ENCODE measurements around the gene SLC35B3. TPM values are rescaled to one million over a fixed set of nuclear protein-coding genes. Genes with fewer than 3 reads are reported as not detected.
A peak's percentile ranks its signal among the peaks of the same experiment; 100 is the strongest.

SLC35B3 gene
- total RNA-seq, 4 donors from 2014 or later, result 6.0 to 13.9 (median 11.2) TPM

DNA sequence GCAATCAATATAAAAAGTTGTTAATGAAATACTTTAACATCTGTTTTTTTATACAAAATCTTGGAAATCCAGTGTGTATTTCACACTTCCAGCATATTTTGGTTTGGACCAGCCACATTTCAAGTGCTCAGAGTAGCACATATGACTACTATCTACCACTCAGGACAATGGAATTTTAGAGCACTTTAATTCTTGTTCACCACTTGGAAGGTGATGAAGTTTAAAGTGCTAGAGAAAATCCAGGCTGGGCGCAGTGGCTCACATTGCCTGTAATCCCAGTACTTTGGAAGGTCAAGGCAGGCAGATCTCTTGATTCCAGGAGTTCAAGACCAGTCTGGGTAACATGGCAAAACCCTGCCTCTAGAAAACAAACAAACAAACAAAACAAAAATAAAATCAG, 6.1 kb upstream of the SLC35B3 start:
- TF ChIP-seq POLR2A (IDR thresholded peaks at IDR 0.05) (no peak), CTCF (IDR thresholded peaks at IDR 0.05) (no peak)
- Histone ChIP-seq H3K27me3 (no peaks in the 10 kb centered on the region), H3K4me3 (no peak overlapping the region), H3K4me1 (peaks cover 0 to 4% (median 0%) of the 10 kb centered on the region in 3 donors), H3K9me3 (no peaks in the 10 kb centered on the region), H3K27ac (no peak overlapping the region), H3K36me3 (no peaks in the 10 kb centered on the region)
- DNase-seq, result no peak
- intact Hi-C loops (cut with DNase I), result no loop called here
- 83 to 92% methylated on average over 1 of the region's 1 CpG for WGBS, 2 donors

GRCh38 chr6:8439601-8440268, 4.4 kb upstream of the SLC35B3 start:
- 61 to 83% methylated on average over 2 of the region's 2 CpGs for WGBS, 2 donors
- H3K27ac ChIP-seq, result no peak overlapping the region
- no peaks in the 10 kb centered on the region for H3K27me3 ChIP-seq
- no peaks in the 10 kb centered on the region for H3K36me3 ChIP-seq
- DNase-seq, result no peak
- TF ChIP-seq POLR2A (IDR thresholded peaks at IDR 0.05), result no peak
- no peaks in the 10 kb centered on the region for H3K9me3 ChIP-seq
- intact Hi-C loops (cut with DNase I), result no loop called here
- peaks cover 0 to 13% (median 0%) of the 10 kb centered on the region in 3 donors for H3K4me1 ChIP-seq
- no peak overlapping the region for H3K4me3 ChIP-seq

GRCh38 chr6:8437813-8438212, 2.5 kb upstream of the SLC35B3 start:
- intact Hi-C loops (cut with DNase I), result no loop called here
- WGBS, 2 donors, result 78 to 82% methylated on average over 1 of the region's 1 CpG

DNA sequence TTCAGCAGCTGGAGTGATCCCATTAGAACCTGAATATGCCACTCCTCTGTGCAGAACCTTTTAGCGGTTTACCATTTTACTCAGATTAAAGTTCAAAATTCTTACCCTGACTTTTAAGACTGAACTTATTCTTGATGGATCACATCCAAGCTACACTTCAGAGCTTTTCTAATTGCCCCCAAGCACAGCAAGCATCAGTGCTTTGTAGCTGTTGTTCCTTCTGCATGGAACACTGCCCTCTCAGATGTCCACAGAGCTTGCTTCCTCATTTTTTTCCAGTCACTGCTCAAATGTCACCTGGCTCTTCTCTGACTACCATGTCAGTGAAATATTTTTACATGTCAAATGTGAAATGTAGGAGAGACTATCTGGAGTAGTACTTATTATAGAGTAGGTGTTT, 1.6 kb upstream of the SLC35B3 start:
- intact Hi-C loops (cut with DNase I), result no loop called here
- DNase-seq, result no peak
- Histone ChIP-seq H3K27me3 (no peaks in the 10 kb centered on the region), H3K36me3 (no peaks in the 10 kb centered on the region), H3K4me3 (no peak overlapping the region), H3K27ac (no peak overlapping the region), H3K4me1 (peaks cover 4 to 39% (median 10%) of the 10 kb centered on the region in 3 donors), H3K9me3 (no peaks in the 10 kb centered on the region)
- WGBS, 2 donors, result 94 to 100% methylated on average over 1 of the region's 1 CpG
- TF ChIP-seq POLR2A (IDR thresholded peaks at IDR 0.05), result no peak
- no peak for TF ChIP-seq CTCF (IDR thresholded peaks at IDR 0.05)

More at GRCh38 chr6:8437813-8438212, 2.5 kb upstream of the SLC35B3 start:
- H3K27me3 ChIP-seq, result no peaks in the 10 kb centered on the region
- no peaks in the 10 kb centered on the region for H3K36me3 ChIP-seq
- no peak overlapping the region for H3K27ac ChIP-seq
- TF ChIP-seq POLR2A (IDR thresholded peaks at IDR 0.05) (no peak), CTCF (IDR thresholded peaks at IDR 0.05) (no peak)
- H3K4me3 ChIP-seq, result no peak overlapping the region
- H3K9me3 ChIP-seq, result no peaks in the 10 kb centered on the region
- H3K4me1 ChIP-seq, result peaks cover 4 to 31% (median 10%) of the 10 kb centered on the region in 3 donors
- no peak for DNase-seq

DNA sequence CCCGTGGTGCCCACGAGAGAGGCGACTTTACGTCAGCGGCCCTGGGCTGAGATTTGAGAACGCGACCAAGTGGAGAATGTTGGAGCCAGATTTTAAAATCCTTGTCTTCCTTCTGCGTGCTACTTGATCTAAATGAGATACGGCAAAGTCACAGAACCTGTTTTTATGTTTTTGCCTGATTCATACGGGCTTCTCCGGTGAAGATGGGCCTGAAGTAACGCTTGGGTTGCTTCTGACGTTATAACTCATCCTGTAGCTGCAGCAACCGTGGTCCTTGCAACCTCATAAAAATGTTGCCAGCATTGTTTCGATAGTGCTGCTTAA, 462 bp upstream of the SLC35B3 start:
- Histone ChIP-seq H3K4me1 (peaks cover 4 to 39% (median 10%) of the 10 kb centered on the region in 3 donors), H3K4me3 (peak overlapping the region; percentile 90 to 100 (median 93)), H3K9me3 (no peaks in the 10 kb centered on the region), H3K36me3 (no peaks in the 10 kb centered on the region), H3K27me3 (no peaks in the 10 kb centered on the region), H3K27ac (peak overlapping the region; percentile 88 to 94 (median 94))
- intact Hi-C loops (cut with DNase I), result no loop called here
- TF ChIP-seq POLR2A (IDR thresholded peaks at IDR 0.05), result no peak
- TF ChIP-seq CTCF (IDR thresholded peaks at IDR 0.05), result no peak
- WGBS, 2 donors, result 6 to 36% methylated on average over 3 to 13 of the region's 15 CpGs
- no peak for DNase-seq

All from esophagus squamous epithelium (tissue), 5 donors.